GM12891 (cell line): ENCODE results near the gene PTPRG.

ENCODE experiments used
- PAX5 ChIP-seq: IDR thresholded peaks from 2 replicates; pipeline ENCODE4 v1.6.1; 2011; ENCODE audit warnings: low read length, moderate library complexity, mild to moderate bottlenecking; ENCODE audit not compliant: insufficient read depth, severe bottlenecking
- POLR2A ChIP-seq: IDR thresholded peaks from 2 replicates; pipeline ENCODE4 v1.6.1; 2011; ENCODE audit warnings: low read depth, low read length, control low read depth
- POLR2AphosphoS5 ChIP-seq: IDR thresholded peaks from 2 replicates; pipeline ENCODE4 v1.6.1; 2011; ENCODE audit warnings: low read depth, low read length, control low read depth
- POU2F2 ChIP-seq: IDR thresholded peaks from 2 replicates; pipeline ENCODE4 v1.6.1; 2011; ENCODE audit warnings: low read depth, mild to moderate bottlenecking, control low read depth, low read length, moderate library complexity
- SPI1 ChIP-seq: IDR thresholded peaks from 2 replicates; pipeline ENCODE4 v1.6.1; 2011; ENCODE audit warnings: low read depth, low read length, control low read depth

- TF ChIP-seq POLR2A (no peak), POLR2AphosphoS5 (no peak), PAX5 (no peak), SPI1 (no peak), POU2F2 (no peak)
These were observed 39.3 kb upstream of the PTPRG start for GRCh38 chr3:61522060-61522459.
